Activated CD8-positive, alpha-beta memory T cell treated with anti-CD3 and anti-CD28 coated beads, Interleukin-2, amount 50 U/mL, for 48 hours (primary cell): ENCODE results near the gene CPSF3.

Source experiments
- DNase-seq: peaks from one replicate; pipeline ENCODE4 v3.0.0-alpha.2; 2020

Gene CPSF3

DNA sequence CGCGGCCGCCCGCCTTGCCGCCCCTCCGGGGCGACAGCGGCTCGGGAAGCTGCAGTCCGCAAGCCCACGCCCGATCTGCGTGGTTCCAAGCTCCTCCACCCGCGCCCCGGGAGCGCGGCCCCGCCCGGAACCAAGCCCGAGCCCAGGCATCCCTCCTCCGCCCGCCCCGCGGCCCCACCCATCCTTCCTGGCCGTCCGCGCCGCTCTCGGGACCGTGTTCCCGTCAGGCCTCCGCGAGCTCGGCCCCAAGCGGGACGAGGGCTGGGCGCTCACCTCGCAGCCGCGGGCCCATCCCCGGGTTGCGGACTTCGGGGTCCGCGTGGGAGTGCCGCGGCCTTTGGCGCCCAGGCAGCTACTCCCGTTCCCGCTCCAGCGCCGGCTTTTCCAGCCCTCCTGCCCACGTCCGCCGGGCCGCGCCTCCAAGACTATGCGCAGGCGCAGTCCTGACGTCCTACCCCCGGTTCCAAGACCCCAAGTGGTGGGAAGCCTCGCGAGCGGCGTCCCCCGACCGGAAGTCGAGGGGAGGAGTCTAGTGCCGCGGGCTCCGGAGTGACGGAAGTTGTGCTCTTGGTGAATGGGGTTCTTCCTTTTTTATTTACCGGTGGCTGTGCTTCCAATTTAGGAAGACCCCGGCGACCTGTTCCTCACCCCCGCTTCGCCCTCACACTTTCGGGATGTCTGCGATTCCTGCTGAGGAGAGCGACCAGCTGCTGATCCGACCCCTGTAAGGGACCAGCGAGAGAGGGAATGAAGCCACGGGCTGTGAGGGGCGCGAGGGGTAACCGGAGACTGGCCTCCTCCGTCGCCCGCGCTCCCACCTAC lies at the start of gene CPSF3, which contains the start of gene ITGB1BP1:
Gene CPSF3 (plus strand): TSS at position 555 of the 822 bp plus-strand sequence. CDS start 120 bp downstream, at position 675.
Gene ITGB1BP1 (minus strand): TSS at position 429 of the 822 bp plus-strand sequence. CDS start 4,831 bp downstream, outside the sequence.
- peak; percentile 98 for DNase-seq

DNA sequence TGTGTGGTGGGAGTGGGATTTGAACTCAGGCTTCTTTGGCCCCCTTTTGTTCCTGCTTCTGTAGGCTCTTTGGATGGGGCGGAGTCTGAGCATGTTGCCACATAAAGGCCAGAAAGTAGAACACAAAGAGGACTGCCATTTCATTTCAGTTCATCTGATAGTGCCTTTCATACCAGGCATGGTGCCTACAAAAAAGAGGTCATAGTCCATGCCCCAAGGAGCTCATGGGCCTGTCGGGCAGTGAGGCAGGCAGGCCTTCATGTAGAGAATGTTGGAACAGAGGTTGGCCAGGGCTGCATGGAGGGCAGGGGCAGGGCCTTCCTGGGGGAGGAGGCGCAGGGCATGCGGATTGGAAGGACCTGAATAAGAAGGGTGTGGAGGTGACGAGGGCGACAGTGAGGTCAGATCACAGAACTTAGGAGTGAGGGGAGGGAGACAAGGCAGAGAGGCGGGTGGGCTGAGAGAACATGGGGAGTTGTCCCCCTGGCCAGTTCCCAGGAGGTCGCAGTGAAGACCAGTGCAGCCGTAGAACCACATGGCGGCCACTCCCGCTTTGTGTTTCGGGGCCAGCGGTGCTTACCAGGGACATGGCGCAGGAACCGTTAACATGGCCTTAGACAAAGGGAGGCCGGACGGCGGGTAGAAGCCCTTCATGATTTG lies 49.3 kb upstream of the CPSF3 start:
- DNase-seq = no peak

DNA sequence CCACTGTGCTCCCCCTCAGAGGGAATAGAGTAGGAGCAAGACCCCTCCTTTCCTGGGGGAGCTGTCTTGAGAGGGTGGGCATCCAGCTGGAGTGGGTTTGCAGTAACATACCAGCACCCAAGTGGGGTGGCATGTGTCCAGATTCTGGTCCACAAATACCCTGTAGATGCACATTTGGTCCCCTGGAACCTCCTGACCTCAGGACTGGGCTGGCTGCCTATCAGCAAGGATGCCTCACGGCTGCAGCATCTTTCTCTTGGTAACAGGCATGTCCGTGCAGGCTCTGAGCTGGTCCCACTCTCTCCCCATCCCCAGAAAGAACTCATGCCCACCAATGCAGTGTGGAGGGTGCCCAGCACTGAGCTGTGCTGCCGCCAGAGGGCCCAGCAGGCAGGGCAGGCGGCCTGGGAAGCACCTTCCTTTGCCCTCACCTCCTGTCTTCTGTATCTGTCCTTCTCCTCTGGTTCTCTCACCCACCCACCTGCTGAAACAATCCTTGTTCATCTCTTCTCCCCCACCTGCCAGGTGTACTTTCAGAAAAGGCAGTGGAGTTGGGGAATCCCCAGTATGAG lies 47.5 kb upstream of the CPSF3 start:
- no peak for DNase-seq

DNA sequence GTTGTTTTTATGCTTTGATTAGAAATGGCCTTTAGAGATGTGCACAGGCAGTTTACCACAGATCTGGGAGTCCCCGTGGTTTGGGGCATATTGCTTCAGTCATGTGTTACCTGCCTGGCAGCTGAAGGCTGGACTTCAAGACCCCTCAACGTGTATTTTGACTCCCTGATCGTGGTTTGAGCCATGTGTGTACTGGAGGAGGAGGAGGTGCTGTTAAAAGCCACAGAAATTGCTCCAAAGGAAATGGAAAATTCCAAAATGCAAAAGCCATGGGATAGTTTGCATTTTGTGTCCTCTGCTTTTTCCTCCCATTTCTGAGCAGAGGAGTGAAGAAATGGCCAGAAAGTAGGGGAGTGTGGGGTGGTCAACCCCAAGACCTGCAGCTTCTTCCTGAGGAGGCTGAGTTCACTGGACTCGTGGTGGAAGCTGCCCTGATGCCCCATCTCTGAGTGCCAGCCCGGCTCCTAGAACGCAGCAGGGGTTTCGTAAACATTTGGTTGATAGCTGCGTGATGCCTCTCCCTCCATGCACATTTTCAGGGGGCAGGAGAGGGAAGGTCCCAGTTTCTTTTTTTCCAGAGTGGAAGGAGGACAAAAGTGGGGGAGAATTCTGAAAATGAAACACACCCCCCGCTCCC lies 45.9 kb upstream of the CPSF3 start:
- no peak for DNase-seq

DNA sequence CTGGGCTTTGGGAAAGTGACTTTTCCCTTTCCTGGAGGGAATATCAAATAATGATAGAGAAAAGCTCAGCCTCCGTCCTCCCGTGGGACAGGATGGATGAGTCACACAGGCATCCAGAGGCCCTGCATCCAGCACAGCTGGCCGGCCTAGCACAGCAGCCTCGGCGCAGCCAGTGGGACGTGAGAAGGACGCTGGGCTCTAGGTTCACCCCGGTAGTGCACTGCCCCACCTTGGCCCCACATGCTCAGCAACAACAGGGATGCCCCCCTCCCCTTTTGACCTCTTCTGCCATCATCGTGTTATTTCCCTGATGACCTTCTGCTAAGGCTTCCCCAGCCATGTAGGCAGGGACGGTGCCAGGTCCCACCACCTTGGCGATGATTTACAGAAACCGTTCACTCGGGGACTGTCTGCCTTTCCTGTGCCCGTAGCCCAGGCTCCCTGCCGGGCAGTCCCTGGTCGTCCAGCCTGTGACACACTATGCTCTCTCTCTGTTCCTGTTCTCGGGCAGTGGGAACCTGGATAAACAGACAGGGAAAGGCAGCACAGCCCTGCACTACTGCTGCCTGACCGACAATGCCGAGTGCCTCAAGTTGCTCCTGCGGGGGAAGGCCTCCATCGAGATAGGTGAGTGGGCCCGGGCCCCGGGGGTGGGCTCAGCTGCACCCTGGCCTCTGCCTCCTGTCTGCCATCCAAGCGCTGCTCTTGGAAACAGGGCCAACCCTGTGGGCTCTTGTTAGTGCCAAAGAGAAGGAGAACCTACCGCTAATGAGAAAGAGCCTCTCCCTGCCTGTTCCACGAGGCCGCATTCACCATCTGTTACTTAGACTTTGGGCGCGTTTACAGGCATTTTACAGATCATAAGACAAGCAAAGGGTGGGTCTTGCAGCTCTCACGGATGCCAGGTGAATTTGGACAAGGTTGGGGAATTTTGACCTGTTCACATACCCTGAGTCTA lies 44.7 kb upstream of the CPSF3 start:
- DNase-seq = no peak

DNA sequence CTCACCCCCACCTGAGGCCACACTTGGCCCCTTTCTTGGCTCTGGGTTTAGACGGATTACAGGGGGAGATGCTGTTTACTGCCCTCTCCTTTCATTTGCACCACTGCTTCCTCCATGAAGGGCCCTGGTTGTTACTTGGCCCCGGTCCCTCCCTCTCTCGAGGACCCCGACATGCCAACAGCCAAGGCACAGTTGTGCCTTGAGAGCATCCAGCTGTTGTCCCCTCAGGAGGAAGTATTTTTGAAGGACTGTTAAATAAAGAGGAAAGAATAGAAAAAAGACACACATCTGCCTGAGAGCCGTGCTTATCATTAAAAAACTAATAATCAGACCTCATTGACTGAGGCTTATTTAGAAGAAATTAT lies 44.1 kb upstream of the CPSF3 start:
- DNase-seq = no peak

DNA sequence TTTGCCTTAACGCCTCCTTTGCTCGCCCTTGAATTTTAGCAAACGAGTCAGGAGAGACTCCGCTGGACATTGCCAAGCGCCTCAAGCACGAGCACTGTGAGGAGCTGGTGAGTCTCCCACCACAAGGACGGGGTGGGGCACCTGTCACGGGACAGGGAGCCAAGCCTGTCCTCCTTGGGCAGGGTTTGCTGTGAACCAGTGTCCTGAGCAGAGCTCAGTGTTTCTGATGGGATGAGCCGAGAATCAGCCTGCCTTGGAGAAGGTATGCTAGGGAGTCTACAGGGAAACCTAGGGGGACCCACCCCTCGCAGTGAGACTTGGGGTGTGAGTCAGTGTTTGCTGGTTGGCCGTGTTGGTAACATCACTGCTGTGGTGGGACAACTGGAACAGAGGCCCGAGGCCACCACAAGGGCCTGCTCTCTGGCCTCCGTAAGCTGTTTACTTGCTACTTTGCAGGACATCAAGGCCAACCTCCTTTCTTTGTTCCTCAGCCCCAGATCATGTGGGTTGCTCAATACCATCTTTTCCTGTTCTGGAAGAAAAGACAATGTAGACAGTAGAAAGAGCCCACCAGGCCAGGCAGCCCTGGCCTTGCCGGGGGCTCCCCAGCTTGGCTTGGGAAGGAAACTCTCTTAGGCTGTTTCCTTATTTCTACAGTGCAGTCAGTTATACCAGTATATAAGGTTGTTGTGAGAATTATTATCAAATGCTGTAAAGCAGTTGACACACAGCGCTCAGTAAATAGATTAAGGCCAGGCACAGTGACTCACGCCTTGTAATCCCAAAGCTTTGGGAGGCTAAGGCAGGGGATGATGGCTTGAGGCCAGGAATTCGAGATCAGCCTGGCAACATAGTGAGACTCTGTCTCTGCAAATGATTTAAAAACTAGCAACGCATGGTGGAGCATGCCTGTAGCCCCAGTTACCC lies 42.5 kb upstream of the CPSF3 start:
- no peak for DNase-seq

DNA sequence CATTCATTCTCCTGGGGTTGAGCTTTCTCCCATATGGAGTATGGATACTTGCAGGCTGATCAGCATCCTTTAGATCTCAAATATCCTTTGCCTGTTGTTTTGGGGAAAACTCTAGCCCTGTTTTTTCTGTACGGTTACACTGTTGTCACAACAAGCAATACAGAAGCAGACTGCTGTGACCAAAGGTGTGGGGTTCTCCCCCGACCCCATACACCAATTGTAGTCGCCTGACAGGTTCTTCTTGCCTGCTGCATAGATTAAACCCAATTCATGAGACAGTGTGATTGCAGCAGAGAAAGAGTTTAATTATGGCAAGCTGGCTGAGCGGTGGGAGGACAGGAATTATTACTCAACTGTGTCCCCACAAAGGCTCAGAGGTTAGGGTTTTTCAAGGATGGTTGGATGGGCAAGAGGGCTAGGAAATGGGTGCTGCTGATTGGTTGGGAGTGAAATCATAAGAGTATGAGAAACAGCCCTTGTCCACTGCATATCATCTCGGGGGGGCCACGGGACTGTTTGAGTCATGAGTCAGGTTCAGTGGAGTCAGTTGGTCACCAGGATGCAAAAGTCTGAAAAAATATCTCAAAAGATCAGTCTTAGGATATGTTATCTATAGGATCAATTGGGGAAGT lies 40.7 kb upstream of the CPSF3 start:
- DNase-seq = no peak

DNA sequence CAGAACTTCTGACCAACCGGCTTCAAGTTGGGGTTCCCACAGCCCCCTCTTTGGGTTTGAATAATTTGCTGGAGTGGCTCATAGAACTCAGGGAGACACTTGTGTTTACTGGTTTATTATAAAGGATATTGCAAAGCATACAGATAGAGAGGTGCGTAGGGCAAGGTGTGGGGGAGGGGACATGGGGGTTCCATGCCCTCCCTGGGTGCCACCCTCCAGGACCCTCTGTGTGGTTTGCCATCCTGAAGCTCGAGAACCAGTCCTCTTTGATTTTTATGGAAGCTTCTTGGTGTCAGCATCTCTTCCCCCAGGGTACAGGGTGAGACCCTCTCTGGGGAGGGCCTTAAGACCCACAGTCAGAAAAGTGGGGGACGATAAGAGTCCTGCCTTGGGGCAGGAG lies 38.9 kb upstream of the CPSF3 start:
- no peak for DNase-seq

DNA sequence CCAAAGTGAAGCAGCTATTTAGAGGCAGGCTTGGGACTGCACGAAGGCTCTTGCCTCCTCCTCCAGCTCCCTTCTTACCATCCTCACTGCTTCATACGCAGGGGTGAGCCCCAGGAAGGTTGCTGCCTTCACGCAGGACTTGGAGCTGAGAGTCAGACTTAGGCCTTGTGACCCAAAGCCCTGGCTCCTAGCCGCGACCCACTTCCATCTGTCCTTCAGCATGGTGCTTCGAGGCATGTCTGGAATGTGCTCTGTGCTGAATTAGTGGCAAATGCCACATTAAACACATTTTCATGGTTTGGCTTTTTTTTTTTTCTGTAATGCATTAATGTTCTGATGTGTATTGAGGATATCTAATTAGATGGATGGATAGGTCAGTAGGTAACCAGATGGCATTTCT lies 37.6 kb upstream of the CPSF3 start:
- no peak for DNase-seq

DNA sequence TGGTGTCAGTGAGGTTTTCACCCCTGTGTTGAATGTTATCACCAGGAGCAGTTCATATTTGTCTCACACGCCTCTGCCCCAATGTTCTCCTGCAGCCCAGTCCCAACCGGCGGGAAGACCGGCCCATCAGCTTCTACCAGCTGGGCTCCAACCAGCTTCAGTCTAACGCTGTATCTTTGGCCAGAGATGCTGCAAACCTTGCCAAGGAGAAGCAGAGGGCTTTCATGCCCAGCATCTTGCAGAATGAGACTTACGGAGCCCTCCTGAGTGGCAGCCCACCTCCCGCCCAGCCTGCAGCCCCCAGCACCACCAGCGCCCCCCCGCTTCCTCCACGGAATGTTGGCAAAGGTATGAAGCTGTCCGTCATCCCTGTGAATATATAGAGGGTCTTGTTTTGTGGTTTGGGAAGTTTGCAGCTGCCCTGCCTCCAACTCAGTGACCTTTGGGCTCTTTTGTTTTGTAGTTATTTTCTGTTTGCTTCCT lies 35.2 kb upstream of the CPSF3 start:
- no peak for DNase-seq

DNA sequence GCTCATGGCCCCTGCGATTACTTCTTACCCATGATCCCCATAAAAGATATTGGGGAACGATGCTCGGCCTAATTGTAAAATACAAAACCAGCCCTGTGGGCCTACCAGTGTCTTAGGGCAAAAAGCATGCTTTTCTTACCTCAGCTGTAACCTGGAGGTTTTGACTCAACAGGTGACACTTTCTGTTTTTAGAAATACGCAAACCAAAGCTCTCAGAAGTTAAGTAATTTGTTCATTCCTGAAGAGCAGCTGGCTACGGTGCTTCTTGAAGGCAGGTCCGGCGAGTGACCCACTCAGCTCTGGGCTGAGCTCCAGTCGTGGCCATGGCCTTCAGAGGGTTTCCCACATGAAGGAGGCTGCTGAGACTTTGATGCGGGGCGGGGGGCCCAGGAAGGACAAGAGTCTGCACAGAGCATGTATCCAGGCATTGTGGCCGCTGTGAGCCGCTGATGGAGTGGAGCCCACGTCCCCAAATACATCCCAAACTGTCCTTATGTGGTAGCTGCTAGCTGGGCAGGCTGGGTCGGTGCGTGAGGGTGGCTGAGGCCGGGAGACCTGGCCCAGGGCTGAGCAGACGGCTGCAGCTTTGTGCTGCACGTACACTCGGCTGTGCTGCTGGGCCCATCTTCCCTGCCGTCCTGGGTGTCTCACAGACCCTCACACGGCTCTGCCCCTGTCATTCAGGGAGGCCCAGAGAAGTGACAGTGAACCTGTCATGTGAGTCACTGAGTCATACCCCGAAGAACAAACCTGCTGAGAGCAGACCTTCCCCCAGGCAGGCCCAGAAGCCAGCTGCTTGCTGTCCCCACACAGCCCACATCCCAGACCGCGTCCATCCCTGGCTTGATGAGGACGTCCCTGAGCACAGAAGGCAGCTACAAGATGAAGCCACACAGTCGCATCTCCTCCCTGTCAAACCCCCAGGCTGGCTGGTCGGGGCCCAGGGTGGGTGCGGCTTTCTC lies 34.2 kb upstream of the CPSF3 start:
- no peak for DNase-seq

DNA sequence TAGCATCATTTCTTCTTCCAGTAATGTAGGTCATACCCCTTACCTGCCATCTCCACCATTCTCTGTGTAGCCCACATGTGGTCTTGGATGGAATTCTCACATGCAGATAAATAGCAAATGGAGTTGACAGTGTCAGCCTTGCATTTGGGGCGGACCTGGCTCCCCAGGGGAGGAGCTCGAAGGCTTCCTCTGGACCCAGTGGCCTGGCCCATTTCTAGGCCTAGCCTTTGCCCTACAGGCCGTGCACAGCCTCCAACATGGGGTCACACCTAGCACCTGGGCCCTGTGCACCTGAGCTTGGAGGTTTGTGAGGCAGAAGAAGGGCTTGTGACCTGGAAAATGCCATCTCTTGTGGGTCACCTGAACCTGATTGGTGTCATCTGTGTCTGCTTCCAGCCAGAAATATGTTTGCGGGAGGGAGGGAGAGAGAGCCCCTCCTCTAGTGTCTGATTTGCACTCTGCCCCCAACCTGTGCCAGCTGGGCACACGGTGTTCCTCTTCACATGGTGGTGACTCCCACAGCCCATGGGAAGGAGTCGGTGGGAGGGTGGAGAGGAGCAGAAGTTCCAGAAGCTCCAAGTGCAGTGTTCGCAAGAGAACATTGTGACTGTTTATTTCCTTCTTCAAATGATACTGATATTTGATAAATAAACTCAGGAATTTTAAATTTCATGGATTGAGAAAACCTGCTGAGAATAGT lies 33.2 kb upstream of the CPSF3 start:
- DNase-seq = no peak

DNA sequence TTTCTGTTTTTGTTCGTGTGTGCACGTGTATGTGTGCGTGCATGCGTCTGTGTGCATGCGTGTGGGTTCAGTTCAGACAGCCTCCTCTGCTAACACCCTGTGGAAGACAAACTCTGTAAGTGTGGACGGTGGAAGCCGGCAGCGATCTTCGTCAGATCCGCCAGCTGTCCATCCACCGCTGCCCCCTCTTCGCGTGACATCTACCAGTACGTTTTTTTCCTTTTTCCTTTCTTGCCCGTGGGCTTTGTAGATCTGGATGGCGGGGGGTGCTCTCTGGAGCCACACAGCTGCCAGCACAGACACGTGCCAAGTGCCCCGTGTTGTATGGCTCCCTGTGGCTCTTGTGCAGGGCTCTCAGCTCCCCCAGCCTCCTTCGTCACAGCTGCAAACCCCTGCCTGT lies 32.5 kb upstream of the CPSF3 start:
- DNase-seq = no peak

DNA sequence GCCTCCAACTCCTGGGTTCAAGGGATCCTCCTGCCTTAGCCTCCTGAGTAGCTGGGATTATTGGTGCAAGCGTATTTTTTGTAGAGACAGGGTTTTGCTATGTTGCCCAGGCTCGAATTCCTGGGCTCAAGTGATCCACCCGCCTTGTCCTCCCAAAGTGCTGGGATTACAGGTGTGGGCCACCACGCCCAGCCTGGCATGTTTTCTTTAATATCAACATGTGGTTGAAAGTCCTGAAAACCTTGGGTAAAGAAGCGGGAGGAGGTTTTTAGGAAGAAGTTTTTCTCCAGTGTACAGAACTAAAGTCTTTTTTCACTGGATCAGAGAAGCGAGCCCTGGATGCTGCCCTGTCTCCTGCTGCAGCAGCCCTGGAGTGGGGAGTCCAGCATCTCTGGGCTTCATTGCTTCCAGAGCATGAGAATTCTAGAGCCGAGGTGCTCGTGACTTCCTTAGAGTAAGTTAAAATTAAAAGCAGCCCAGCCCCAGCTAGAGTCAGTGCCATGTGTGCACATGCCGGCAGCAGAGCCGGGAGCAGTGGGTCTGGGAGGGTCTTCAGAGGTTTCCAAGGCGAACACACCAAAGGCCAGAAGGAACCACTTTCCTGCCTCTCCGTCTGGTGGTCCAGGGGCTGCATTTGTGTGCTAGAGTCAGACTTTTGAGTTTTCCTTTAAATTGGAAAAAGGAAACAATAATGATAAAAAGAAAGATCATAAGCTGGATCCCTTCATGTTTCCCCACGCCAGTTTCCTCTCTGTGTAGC lies 31.3 kb upstream of the CPSF3 start:
- no peak for DNase-seq

DNA sequence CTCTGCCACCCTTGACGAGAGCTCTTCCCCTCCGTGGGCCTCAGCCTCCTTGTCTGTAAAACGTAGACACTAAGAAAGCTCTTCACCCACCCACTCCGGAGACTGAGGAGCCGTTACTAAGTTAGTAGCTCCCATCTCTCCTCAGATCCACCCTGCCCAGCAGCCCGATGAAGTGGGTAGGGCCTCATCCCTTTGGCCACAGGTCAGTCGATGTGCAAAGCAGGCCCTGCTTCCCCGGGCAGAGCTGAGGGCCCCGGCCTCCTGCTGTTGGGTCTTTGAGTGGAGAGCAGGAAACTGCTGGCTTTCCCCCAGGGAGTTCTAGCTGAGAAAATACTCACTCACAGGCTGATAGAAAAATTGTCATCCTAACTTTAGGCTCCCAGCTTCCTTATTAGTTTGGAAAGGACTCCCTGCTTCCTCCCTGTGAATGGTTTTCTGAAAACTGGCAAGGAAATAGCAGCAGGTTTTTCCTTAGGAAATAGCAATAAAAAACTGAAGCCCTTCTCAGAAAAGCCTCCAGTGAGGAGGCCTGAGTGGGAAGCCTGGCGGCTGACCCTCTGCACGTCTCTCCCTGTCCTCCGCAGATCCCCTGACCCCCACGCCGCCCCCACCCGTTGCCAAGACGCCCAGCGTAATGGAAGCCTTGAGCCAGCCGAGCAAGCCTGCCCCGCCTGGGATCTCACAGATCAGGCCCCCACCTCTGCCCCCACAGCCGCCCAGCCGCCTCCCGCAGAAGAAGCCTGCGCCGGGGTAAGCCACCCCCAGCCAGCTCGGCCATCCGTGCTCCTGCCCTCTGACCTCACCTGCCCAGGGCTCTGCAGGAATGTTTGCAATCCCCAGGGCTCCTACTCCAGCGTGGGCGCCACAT lies 30.3 kb upstream of the CPSF3 start:
- no peak for DNase-seq

DNA sequence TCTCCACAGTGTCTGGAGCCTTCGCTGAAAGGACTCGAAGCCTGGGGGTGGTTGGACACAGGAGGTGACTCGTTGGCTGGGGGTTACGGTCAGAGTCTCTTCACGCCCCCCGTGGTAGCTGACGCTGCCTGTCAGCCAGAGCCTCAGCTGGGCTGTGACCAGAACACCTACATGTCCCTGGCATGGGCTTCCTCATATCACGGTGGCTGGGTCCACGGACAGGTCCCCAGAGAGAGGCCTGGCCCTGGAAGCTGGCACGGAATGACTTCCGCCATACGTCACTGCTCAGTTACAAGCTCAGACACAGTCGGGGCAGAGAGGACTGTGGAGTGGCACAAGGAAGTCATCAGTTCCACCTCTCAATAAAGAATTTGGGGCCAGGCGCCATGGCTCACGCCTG lies 28.6 kb upstream of the CPSF3 start:
- no peak for DNase-seq
